Inferior parietal cortex (tissue), 1 donor: ENCODE measurements around the gene SRD5A2.

ENCODE experiments used
- DNase-seq: peaks from one replicate; pipeline ENCODE4 v3.0.0-alpha.2; 2016; ENCODE audit errors: extremely low spot score

SRD5A2 gene

GRCh38 chr2:31580321-31581117 is at the start of gene SRD5A2:
SRD5A2 (minus strand) TSS chr2:31580938; CDS start chr2:31580900, 38 bp downstream.
- DNase-seq = no peak

DNA sequence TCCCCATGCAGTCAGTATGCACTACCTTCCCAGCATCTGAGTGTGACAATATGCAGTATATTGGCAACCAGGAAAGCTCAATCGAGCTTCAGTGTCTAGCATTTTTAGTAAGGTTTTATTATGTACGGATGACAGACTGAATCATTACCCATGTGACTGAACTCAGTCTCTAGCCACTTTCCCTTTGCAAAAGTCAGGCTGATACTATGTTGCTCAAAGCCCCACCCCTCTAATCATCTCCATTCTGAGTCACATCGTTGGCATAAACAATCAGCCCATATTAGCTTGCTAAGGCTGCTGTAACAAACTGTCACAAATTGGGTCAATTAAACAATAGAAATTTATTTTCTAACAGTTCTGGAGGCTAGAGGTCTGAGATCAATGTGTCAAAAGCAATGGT is 25.8 kb upstream of the SRD5A2 start:
- DNase-seq = no peak

- DNase-seq = no peak
Measured at GRCh38 chr2:31598694-31599093, 18.0 kb upstream of the SRD5A2 start.

GRCh38 chr2:31586230-31586629 is 5.5 kb upstream of the SRD5A2 start:
- DNase-seq = no peak

DNA sequence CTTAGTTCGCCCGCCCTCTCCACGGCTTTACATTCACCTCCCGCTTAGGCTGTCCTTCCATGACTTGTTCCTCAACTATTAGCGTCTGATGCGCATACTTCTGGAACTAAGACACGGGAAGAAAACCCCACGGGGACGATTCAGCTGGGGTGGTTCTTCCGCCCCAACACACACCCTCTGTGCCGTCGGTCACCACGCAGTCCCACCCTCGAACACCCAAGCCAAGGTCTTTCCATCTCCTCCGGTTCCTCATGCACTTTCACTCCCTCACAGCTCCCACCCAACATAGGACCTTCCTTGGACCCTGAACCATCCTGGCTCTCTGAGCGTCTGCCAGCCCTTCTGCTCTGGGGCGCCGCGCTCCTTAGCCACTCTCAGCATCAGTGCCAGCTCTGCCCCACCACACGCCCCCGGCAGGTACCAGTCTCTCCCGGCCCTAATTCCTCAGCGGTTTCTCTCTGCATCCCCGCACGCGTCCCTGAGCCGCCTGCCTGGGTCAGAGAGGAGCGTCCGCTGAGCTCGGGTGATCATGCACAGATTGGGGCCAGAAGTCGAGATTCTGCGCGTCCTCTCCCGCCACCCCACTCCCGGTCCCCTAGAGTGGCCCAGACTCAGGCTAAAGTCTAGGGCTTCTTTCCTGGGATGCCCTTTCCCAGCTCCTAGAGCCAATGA is 522 bp upstream of the SRD5A2 start:
- no peak for DNase-seq

DNA sequence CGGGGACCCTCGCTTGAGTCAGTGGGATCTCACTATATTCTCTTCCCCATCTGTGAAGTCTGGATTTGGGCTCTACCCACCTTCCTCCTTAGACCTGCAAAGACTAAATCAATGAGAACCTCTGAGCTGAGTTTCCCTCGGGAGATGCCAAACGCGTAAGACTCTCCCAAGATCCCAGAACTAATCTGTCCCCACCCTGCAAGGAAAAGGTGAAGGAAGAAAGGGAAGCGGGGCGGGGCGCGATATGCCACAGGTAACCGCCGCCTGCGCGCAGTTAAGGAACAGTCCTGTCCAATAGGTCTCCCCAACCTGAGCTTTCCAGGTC is 780 bp downstream of the SRD5A2 start:
- DNase-seq = no peak

- no peak for DNase-seq
Measured at GRCh38 chr2:31578316-31578715, 2.4 kb downstream of the SRD5A2 start.

GRCh38 chr2:31577143-31577542 is 3.6 kb downstream of the SRD5A2 start:
- DNase-seq = no peak

GRCh38 chr2:31568585-31569201 is 12.0 kb downstream of the SRD5A2 start:
- DNase-seq = no peak

DNA sequence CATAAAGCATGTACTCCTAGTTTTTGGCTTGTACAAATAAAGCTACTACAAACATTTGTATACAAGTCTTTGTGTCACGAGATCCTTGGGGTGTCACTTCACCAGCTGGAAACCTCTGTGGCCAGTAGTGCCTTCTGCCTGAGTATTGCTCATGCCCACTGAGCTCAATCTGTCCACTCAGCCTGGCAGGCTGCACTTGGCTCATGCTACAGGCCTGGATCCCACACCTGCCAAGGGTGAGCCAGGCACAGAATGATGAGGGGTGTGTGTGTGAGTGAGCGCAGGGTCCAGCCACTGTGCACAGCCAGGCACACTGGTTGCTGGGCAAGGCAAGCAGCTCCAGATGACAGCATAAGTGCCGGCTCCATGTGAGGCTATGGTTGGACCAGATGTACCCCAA is 13.1 kb downstream of the SRD5A2 start:
- no peak for DNase-seq

GRCh38 chr2:31563273-31563839 is 17.4 kb downstream of the SRD5A2 start:
- DNase-seq = no peak

DNA sequence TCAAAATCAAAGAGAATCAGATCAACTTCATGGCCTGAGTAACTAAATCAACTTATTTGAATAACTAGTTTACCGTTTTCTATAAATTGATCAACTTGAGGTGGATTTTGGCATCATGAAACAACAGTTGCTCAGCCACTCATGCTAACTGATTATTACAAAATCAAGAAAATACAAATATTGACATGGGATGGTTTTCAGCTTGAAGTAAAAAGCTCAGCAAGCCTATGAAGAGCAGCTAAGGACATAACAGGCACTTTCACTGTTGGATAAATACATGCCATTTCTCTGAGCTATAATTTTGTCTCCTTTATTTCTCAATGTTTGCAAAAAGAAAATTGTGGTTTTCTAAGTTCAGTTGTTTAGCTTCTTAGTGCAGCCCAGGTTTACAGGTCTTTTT is 18.9 kb downstream of the SRD5A2 start:
- no peak for DNase-seq

- no peak for DNase-seq
Measured at GRCh38 chr2:31558401-31559295, 22.1 kb downstream of the SRD5A2 start.

- no peak for DNase-seq
Measured at GRCh38 chr2:31556940-31557339, 23.8 kb downstream of the SRD5A2 start.

GRCh38 chr2:31555967-31556706 is 24.6 kb downstream of the SRD5A2 start:
- DNase-seq = no peak

- DNase-seq = no peak
Measured at GRCh38 chr2:31553362-31553761, 27.4 kb downstream of the SRD5A2 start.

DNA sequence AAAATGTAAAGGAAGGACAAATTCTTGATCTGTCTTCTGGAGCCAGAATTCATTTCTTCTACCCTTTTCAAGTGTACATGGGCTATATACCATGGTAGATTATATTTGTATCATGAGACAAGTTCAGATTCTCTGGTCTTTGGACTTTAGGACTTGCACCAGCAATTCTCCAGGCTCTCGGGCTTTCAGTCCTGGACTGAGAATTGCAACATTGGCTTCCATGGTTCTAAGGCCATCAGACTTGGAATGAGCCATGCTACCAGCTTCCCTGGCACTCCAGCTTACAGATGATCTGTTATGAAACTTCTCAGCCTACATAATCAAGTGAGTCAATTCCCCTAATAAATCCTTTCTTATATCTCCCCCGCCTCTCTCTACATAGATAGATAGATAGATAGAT is 33.3 kb downstream of the SRD5A2 start:
- no peak for DNase-seq

- no peak for DNase-seq
Measured at GRCh38 chr2:31541853-31542252, 38.9 kb downstream of the SRD5A2 start.

GRCh38 chr2:31539505-31539904 is 41.2 kb downstream of the SRD5A2 start:
- DNase-seq = no peak

- DNase-seq = no peak
Measured at GRCh38 chr2:31535768-31536167, 45.0 kb downstream of the SRD5A2 start.

DNA sequence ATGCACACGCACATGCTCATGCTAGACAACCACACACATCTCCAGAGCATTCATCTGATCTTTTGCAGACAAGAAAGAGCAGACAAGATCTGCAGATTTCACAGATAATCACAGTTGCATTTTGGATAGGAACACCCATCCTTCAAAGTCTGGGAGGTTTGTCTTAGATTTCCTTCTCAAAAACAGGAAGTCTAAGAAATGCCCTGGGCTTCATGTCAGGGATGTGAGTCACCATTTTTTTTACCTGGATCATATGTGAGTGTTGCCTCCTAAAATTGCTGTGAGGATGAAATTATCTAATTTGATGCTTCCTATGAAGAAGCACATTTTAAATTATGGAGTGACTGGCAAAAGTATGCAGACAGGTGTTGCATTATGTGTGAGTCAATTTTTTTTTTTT is 46.1 kb downstream of the SRD5A2 start:
- no peak for DNase-seq
